Muscle layer of duodenum (tissue), 2 donors: ENCODE measurements around the gene KAZN.
"Not testable (repeated sequence)": the region's sequence is repeated elsewhere in the genome, so short reads cannot be mapped to it uniquely, and the experiment has no call there.

Experiments
- H3K27ac ChIP-seq: one replicate; pipeline ENCODE4 v1.7.0; 2013; ENCODE audit warnings: mild to moderate bottlenecking, low read length
- H3K27me3 ChIP-seq: one replicate; pipeline ENCODE4 v1.7.0; 2013; ENCODE audit warnings: low read depth, mild to moderate bottlenecking, control low read depth, low read length
- H3K36me3 ChIP-seq, 2 donors: one replicate each; pipeline ENCODE4 v1.7.0; 2013; ENCODE audit warnings: low read length in 2 of 2, control low read depth in 1 of 2, mild to moderate bottlenecking in 1 of 2; ENCODE audit not compliant: insufficient read depth in 2 of 2, control insufficient read depth in 1 of 2
- H3K4me1 ChIP-seq, 2 donors: one replicate each; pipeline ENCODE4 v1.7.0; 2013; ENCODE audit warnings: low read length in 2 of 2, mild to moderate bottlenecking in 2 of 2, control low read depth in 1 of 2, moderate library complexity in 1 of 2; ENCODE audit not compliant: insufficient read depth in 2 of 2, control insufficient read depth in 1 of 2
- H3K4me3 ChIP-seq, 2 donors: one replicate each; pipeline ENCODE4 v1.7.0; 2013; ENCODE audit warnings: low read length in 2 of 2, low read depth in 1 of 2, mild to moderate bottlenecking in 1 of 2
- H3K9me3 ChIP-seq, 2 donors: one replicate each; pipeline ENCODE4 v1.7.0; 2013; ENCODE audit warnings: low read length in 2 of 2, control low read depth in 1 of 2, mild to moderate bottlenecking in 1 of 2; ENCODE audit not compliant: control insufficient read depth in 1 of 2
- donor health status: healthy.

The KAZN gene

DNA sequence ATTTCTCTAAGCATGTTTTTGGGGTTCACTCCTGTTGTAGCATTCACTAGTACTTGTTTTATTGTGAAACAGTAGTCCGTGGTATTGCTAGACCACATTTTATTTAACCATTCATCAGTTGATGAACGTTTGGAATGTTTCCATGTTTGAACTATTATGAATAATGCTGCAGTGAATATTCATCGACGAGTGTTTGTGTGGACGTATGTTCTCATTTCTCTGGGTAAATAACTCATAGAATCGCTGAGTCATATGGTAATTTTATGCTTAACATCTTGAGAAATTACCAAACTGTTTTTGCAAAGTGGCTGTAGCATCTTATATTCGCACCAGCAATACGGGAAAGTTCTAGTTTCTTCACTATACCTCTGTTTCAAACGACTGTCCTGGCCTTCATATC is 28.0 kb upstream of the KAZN start:
- Histone ChIP-seq H3K36me3 (no peaks in the 10 kb centered on the region), H3K4me1 (no peaks in the 10 kb centered on the region), H3K27me3 (no peaks in the 10 kb centered on the region), H3K9me3 (peaks cover 0 to 3% of the 10 kb centered on the region in 2 donors), H3K4me3 (no peak overlapping the region), H3K27ac (no peak overlapping the region)

DNA sequence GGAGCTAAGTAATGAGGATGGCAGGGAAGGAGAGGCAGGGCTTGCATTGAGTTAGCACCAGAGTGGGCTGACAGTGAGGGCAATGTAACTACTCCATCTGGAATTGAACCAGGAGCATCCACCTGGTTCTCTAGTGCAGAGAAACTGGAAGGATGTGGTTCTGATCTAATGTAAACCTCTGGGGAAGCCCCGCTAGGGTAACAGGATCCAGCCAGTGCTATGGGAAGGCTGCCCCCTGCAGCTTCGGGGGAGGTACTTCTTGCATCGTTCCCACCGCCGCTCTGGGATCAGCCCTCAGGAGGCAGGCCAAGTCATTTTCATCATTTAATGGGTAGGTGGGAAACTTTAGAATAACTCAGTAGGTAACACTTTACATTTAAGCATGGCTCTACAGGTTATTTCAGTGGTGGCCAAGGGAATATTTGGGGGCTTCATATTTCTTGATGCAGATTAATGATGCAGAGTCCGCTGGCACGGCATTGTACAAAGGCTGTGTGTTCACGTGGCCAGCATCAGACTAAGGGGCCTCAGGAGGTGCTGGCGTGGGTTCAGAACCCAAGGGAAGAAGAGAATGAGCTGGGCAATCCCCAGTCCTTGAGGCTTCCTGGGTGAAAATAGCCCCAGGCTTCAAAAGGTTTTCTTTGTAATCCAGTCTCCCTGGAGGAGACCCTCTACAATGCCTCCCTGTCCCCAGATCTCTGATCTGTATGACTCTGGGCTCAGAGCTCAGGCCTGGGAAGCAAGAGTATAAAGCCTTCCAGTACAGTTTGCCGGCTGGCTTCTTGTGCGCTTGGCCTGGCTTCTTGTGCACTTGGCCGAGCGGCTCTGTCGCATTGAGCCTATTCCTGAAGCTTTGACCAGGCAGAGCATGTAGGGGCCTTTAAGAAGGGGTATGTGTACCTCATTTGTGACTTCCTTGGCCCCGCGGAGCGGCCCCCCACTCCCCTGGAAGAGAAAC is 26.4 kb upstream of the KAZN start:
- no peak overlapping the region for H3K27ac ChIP-seq
- no peak overlapping the region for H3K4me3 ChIP-seq
- no peaks in the 10 kb centered on the region for H3K27me3 ChIP-seq
- H3K9me3 ChIP-seq, result no peaks in the 10 kb centered on the region
- H3K36me3 ChIP-seq, result no peaks in the 10 kb centered on the region
- no peaks in the 10 kb centered on the region for H3K4me1 ChIP-seq

DNA sequence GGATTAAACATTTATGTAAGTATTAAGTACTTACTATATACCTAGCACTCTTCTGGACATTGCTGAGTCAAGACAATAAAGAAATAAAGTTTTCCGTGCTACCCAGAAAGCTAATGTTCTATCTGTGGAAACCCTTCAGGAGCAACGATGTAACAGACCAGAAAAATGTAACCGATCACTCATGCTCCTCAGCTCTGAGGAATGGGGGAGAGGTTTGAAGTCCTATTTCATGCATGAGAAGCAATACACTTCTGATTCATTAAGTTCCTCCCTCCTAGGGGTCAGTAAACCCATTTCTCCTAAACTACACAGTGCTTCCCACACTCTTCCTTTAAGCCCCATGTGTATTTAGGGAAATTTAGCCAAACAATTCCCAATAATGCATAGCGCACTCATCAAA is 25.6 kb upstream of the KAZN start:
- Histone ChIP-seq H3K27ac (no peak overlapping the region), H3K4me1 (no peaks in the 10 kb centered on the region), H3K4me3 (no peak overlapping the region), H3K9me3 (no peaks in the 10 kb centered on the region), H3K36me3 (no peaks in the 10 kb centered on the region), H3K27me3 (no peaks in the 10 kb centered on the region)

- Histone ChIP-seq H3K36me3 (no peaks in the 10 kb centered on the region), H3K27me3 (no peaks in the 10 kb centered on the region), H3K9me3 (peaks cover 0 to 3% of the 10 kb centered on the region in 2 donors), H3K4me1 (no peaks in the 10 kb centered on the region), H3K4me3 (no peak overlapping the region), H3K27ac (no peak overlapping the region)
These were observed 22.3 kb upstream of the KAZN start for GRCh38 chr1:14576155-14576554.

- no peak overlapping the region for H3K4me3 ChIP-seq
- no peak overlapping the region for H3K27ac ChIP-seq
- H3K4me1 ChIP-seq, result no peaks in the 10 kb centered on the region
- no peaks in the 10 kb centered on the region for H3K36me3 ChIP-seq
- H3K9me3 ChIP-seq, result peaks cover 0 to 7% of the 10 kb centered on the region in 2 donors
- no peaks in the 10 kb centered on the region for H3K27me3 ChIP-seq
These were observed 21.2 kb upstream of the KAZN start for GRCh38 chr1:14577261-14577660.

DNA sequence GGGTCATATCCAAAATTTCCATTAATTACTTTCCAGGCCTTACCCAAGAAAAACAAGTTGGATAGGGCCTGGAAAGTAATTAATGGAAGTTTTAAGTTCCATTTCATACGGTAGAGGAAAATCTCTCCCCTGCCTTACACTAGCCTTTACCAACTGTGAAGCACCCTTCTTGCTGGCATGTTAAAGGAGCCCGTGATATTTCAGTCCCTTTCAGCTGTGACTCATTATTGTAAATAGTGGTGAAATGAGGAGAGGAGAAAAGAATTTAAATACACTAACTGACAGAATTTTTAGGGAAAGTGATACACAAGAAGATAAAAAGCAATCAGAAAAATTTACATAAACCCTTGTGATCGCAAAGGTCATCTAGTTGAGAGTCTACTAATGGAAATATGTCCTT is 20.3 kb upstream of the KAZN start:
- Histone ChIP-seq H3K9me3 (peaks cover 0 to 7% of the 10 kb centered on the region in 2 donors), H3K27ac (no peak overlapping the region), H3K4me3 (no peak overlapping the region), H3K27me3 (no peaks in the 10 kb centered on the region), H3K4me1 (no peaks in the 10 kb centered on the region), H3K36me3 (no peaks in the 10 kb centered on the region)

DNA sequence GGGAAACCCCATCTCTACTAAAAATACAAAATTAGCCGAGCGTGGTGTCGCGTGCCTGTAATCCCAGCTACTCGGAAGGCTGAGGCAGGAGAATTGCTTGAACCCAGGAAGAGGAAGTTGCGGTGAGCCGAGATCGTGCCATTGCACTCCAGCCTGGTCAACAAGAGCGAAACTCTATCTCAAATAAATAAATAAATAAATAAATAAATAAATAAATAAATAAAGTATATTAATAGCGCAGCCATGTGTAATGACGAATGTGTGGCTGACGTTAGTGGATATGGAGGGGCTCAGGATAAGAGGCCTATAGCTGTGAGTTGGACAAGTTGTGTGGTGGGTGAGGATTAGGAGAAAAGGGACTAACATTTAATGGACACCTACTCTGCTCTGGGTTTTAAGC is 18.2 kb upstream of the KAZN start:
- H3K4me3 ChIP-seq, H3K27ac ChIP-seq, H3K27me3 ChIP-seq: not testable (repeated sequence)

GRCh38 chr1:14580986-14581385 is 17.5 kb upstream of the KAZN start:
- no peak overlapping the region for H3K27ac ChIP-seq
- H3K9me3 ChIP-seq, result peaks cover 0 to 7% of the 10 kb centered on the region in 2 donors
- H3K4me3 ChIP-seq, result no peak overlapping the region
- no peaks in the 10 kb centered on the region for H3K36me3 ChIP-seq
- no peaks in the 10 kb centered on the region for H3K27me3 ChIP-seq
- no peaks in the 10 kb centered on the region for H3K4me1 ChIP-seq

More for the DNA sequence above, 18.2 kb upstream of the KAZN start:
- H3K36me3 ChIP-seq, H3K4me1 ChIP-seq, H3K9me3 ChIP-seq: not testable (repeated sequence)

- no peak overlapping the region for H3K4me3 ChIP-seq
- H3K27ac ChIP-seq, result no peak overlapping the region
- H3K27me3 ChIP-seq, result no peaks in the 10 kb centered on the region
- no peaks in the 10 kb centered on the region for H3K36me3 ChIP-seq
- no peaks in the 10 kb centered on the region for H3K4me1 ChIP-seq
- peaks cover 0 to 7% of the 10 kb centered on the region in 2 donors for H3K9me3 ChIP-seq
These were observed 14.7 kb upstream of the KAZN start for GRCh38 chr1:14583788-14584187.

GRCh38 chr1:14585728-14586127 is 12.8 kb upstream of the KAZN start:
- H3K4me1 ChIP-seq, result no peaks in the 10 kb centered on the region
- no peaks in the 10 kb centered on the region for H3K36me3 ChIP-seq
- H3K27me3 ChIP-seq, result no peaks in the 10 kb centered on the region
- peaks cover 0 to 7% of the 10 kb centered on the region in 2 donors for H3K9me3 ChIP-seq
- no peak overlapping the region for H3K27ac ChIP-seq
- no peak overlapping the region for H3K4me3 ChIP-seq

DNA sequence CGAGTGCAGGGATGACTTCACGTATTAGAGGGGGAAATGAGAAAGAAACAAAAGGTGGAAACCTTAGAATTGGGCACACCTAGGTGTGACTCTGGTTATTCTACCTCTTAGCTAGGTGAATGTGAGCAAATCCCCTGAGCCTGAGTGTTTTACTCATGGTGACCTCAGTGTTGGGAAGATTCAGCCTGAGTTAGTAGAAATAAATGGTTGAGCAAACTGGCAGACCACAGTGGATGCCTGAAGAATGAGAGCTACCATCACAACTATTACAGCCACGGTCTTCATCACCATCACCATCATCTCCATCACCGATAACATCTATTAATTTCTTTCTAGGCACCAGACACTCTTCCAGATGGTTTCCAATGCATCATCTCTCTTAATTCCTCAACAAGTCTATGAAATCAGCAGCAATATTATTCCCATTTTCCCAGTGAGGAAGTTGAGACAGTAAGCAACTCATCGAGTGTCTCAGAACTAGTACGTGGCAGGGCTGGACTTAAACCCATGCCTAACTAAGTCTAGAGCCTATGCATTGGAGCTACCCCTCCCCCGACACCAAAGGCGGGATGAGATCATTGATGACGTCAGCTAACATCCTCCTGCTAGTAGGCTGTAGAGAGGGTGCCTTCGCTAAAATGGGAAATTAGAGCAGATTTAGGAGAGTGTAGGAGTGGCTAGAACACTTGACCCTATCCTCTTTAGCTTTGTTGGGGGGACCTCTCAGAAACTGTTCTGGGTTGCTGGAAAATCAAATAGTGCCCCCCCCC is 7.9 kb upstream of the KAZN start:
- Histone ChIP-seq H3K4me3 (no peak overlapping the region), H3K36me3 (no peaks in the 10 kb centered on the region), H3K9me3 (no peaks in the 10 kb centered on the region), H3K27me3 (no peaks in the 10 kb centered on the region), H3K27ac (no peak overlapping the region), H3K4me1 (peaks cover 0 to 9% of the 10 kb centered on the region in 2 donors)
